NT2/D1 (cell line): ENCODE results near the gene BCO2.

Source experiments
- SUZ12 ChIP-seq: IDR thresholded peaks from 2 replicates; pipeline ENCODE4 v1.6.1; 2011; ENCODE audit not compliant: insufficient read length, insufficient read depth; ENCODE audit errors: extremely low read depth
- YY1 ChIP-seq: IDR thresholded peaks from 2 replicates; pipeline ENCODE4 v1.6.1; 2011; ENCODE audit not compliant: insufficient read length, insufficient read depth
- ZNF274 ChIP-seq: IDR thresholded peaks from 2 replicates; pipeline ENCODE4 v1.6.1; 2011; ENCODE audit warnings: mild to moderate bottlenecking, low read depth, low read length

DNA sequence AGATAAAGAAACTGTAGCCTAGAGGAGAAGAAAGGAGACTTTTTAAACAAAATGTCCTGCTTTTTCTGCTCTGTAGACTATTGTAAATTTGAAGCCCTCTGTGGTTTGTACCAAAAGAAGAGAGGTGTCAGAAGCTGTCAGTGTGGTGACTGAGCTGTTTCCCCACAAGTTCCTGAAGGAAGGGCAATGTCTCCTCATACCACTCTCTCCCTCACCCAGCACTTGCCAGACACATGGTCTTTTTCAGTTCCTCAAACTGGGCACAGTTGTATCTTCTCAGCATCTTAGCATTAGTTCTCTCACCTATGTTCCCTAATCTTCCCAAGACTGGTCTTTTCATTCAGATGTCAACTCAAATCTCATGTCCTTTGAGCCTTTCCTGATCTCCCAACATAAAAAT is 4.3 kb downstream of the BCO2 start:
- no peak for TF ChIP-seq YY1
- TF ChIP-seq SUZ12 = no peak
- TF ChIP-seq ZNF274 = no peak
